Dermis blood vessel endothelial cell (primary cell): ENCODE results near the gene ARID1B. TPM values are rescaled to one million over a fixed set of nuclear protein-coding genes. Genes with fewer than 3 reads are reported as not detected.

Experiments used
- DNase-seq: peaks from one replicate; pipeline ENCODE4 v3.0.0; 2010
- total RNA-seq: library from RNA; depleted of rRNA; stranded (reverse); fragments of >200 nt; gene quantifications from 2 replicates; pipeline ENCODE4 v1.2.3, GENCODE V29; 2014

ARID1B gene
- total RNA-seq, 1 donor from 2014 or later: 37.8 TPM

- DNase-seq: no peak
Observed at GRCh38 chr6:157080986-157081391, 303.8 kb downstream of the ARID1B start.

GRCh38 chr6:157083343-157083742, 306.2 kb downstream of the ARID1B start:
- DNase-seq: no peak

GRCh38 chr6:157086632-157087031, 309.5 kb downstream of the ARID1B start:
- no peak for DNase-seq

GRCh38 chr6:157087974-157088373, 310.8 kb downstream of the ARID1B start:
- DNase-seq: peak; percentile 67

- DNase-seq: peak; percentile 67
Observed at GRCh38 chr6:157088841-157089240, 311.7 kb downstream of the ARID1B start.

- DNase-seq: peak; percentile 77
Observed at GRCh38 chr6:157089258-157089657, 312.1 kb downstream of the ARID1B start.

- no peak for DNase-seq
Observed at GRCh38 chr6:157089851-157090250, 312.7 kb downstream of the ARID1B start.

GRCh38 chr6:157090736-157091135, 313.6 kb downstream of the ARID1B start:
- no peak for DNase-seq

GRCh38 chr6:157091243-157091642, 314.1 kb downstream of the ARID1B start:
- DNase-seq: no peak

- no peak for DNase-seq
Observed at GRCh38 chr6:157091856-157092460, 314.8 kb downstream of the ARID1B start.

GRCh38 chr6:157092736-157093135, 315.6 kb downstream of the ARID1B start:
- peak; percentile 84 for DNase-seq

GRCh38 chr6:157093536-157093935, 316.4 kb downstream of the ARID1B start:
- no peak for DNase-seq

- DNase-seq: no peak
Observed at GRCh38 chr6:157094038-157094437, 316.9 kb downstream of the ARID1B start.

GRCh38 chr6:157095084-157095483, 317.9 kb downstream of the ARID1B start:
- no peak for DNase-seq

GRCh38 chr6:157095569-157095968, 318.4 kb downstream of the ARID1B start:
- no peak for DNase-seq

- DNase-seq: no peak
Observed at GRCh38 chr6:157096105-157096504, 318.9 kb downstream of the ARID1B start.

- no peak for DNase-seq
Observed at GRCh38 chr6:157096522-157096921, 319.3 kb downstream of the ARID1B start.

GRCh38 chr6:157097255-157097955, 320.2 kb downstream of the ARID1B start:
- DNase-seq: no peak

- no peak for DNase-seq
Observed at GRCh38 chr6:157098999-157099398, 321.8 kb downstream of the ARID1B start.

GRCh38 chr6:157099912-157100593, 322.9 kb downstream of the ARID1B start:
- DNase-seq: peak; percentile 76

GRCh38 chr6:157101166-157101565, 324.0 kb downstream of the ARID1B start:
- DNase-seq: no peak

GRCh38 chr6:157104803-157105202, 327.6 kb downstream of the ARID1B start:
- DNase-seq: no peak

- DNase-seq: peak; percentile 35
Observed at GRCh38 chr6:157106487-157106886, 329.3 kb downstream of the ARID1B start.

- DNase-seq: no peak
Observed at GRCh38 chr6:157107571-157107914, 330.4 kb downstream of the ARID1B start.
